ENCODE measurements around the gene CPEB4.

DNA sequence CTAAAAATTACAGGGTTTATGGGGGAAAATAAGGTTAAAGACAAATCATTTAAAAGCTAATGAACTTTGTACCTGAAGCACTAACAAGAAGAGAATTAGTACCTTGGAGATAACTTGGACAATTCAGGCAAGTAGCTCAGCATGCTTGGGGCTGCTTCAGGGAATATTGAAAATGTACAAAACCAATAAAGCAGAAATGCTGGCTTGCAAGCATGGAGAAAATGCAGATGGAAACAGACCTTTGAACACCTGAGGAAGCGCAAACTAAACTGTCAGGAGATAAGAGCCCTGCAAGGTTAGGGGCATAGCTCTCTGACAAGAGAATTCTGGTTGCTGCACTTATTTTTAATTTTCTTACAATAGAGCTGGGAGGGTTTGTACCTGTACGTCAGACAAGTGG lies 58.2 kb downstream of the CPEB4 start:
- TF ChIP-seq, protein P1, sequence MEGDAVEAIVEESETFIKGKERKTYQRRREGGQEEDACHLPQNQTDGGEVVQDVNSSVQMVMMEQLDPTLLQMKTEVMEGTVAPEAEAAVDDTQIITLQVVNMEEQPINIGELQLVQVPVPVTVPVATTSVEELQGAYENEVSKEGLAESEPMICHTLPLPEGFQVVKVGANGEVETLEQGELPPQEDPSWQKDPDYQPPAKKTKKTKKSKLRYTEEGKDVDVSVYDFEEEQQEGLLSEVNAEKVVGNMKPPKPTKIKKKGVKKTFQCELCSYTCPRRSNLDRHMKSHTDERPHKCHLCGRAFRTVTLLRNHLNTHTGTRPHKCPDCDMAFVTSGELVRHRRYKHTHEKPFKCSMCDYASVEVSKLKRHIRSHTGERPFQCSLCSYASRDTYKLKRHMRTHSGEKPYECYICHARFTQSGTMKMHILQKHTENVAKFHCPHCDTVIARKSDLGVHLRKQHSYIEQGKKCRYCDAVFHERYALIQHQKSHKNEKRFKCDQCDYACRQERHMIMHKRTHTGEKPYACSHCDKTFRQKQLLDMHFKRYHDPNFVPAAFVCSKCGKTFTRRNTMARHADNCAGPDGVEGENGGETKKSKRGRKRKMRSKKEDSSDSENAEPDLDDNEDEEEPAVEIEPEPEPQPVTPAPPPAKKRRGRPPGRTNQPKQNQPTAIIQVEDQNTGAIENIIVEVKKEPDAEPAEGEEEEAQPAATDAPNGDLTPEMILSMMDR (conservative IDR thresholded peaks at IDR 0.05; ENCODE audit: low read depth in 2 of 2), result no peak
- TF ChIP-seq POLR2AphosphoS5 (IDR thresholded peaks at IDR 0.05; ENCODE audit: low read depth) (no peak), EZH2 (IDR thresholded peaks at IDR 0.05; ENCODE audit: low read depth, unreplicated experiment) (no peak), JUNB (IDR thresholded peaks at IDR 0.05; ENCODE audit: unreplicated experiment) (no peak), EZH2phosphoT487 (IDR thresholded peaks at IDR 0.05; ENCODE audit: unreplicated experiment) (no peak), ZNF331 (CRISPR knock-in tag; IDR thresholded peaks at IDR 0.05; ENCODE audit: low read depth) (no peak), STAT1 (IDR thresholded peaks at IDR 0.05; ENCODE audit: unreplicated experiment) (no peak)
- TF ChIP-seq, protein P2, sequence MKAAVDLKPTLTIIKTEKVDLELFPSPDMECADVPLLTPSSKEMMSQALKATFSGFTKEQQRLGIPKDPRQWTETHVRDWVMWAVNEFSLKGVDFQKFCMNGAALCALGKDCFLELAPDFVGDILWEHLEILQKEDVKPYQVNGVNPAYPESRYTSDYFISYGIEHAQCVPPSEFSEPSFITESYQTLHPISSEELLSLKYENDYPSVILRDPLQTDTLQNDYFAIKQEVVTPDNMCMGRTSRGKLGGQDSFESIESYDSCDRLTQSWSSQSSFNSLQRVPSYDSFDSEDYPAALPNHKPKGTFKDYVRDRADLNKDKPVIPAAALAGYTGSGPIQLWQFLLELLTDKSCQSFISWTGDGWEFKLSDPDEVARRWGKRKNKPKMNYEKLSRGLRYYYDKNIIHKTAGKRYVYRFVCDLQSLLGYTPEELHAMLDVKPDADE (IDR thresholded peaks at IDR 0.05), result no peak
- TF ChIP-seq, protein P3, sequence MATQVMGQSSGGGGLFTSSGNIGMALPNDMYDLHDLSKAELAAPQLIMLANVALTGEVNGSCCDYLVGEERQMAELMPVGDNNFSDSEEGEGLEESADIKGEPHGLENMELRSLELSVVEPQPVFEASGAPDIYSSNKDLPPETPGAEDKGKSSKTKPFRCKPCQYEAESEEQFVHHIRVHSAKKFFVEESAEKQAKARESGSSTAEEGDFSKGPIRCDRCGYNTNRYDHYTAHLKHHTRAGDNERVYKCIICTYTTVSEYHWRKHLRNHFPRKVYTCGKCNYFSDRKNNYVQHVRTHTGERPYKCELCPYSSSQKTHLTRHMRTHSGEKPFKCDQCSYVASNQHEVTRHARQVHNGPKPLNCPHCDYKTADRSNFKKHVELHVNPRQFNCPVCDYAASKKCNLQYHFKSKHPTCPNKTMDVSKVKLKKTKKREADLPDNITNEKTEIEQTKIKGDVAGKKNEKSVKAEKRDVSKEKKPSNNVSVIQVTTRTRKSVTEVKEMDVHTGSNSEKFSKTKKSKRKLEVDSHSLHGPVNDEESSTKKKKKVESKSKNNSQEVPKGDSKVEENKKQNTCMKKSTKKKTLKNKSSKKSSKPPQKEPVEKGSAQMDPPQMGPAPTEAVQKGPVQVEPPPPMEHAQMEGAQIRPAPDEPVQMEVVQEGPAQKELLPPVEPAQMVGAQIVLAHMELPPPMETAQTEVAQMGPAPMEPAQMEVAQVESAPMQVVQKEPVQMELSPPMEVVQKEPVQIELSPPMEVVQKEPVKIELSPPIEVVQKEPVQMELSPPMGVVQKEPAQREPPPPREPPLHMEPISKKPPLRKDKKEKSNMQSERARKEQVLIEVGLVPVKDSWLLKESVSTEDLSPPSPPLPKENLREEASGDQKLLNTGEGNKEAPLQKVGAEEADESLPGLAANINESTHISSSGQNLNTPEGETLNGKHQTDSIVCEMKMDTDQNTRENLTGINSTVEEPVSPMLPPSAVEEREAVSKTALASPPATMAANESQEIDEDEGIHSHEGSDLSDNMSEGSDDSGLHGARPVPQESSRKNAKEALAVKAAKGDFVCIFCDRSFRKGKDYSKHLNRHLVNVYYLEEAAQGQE (IDR thresholded peaks at IDR 0.05; ENCODE audit: unreplicated experiment), result no peak
